Transverse colon (tissue), 4 donors: ENCODE results near the gene TMA7B.

Experiments
- CTCF ChIP-seq, 5 experiments: fragments of 200-600 bp in 3 of 5; fragments of 450-650 bp in 2 of 5; sonication (generic) in 3 of 5; IDR thresholded peaks; 1 replicate in 2 of 5; 2 replicates in 3 of 5; pipeline ENCODE4 v1.5.1; 2016 to 2017; ENCODE audit warnings: antibody characterized with exemption in 5 of 5, inconsistent platforms in 3 of 5, mild to moderate bottlenecking in 2 of 5, moderate library complexity in 1 of 5
- EP300 ChIP-seq: sonication (generic); formaldehyde crosslinking; IDR thresholded peaks from one replicate; pipeline ENCODE4 v1.6.1; 2017; ENCODE audit warnings: antibody characterized with exemption, low read depth
- POLR2A ChIP-seq: fragments of 450-650 bp; IDR thresholded peaks from one replicate; pipeline ENCODE4 v1.6.1; 2016; ENCODE audit warnings: antibody characterized with exemption, mild to moderate bottlenecking, moderate library complexity
- POLR2AphosphoS5 ChIP-seq, 3 donors: sonication (generic); formaldehyde crosslinking; IDR thresholded peaks; one replicate each; pipeline ENCODE4 v1.6.1; 2016; ENCODE audit warnings: antibody characterized with exemption in 3 of 3

GRCh38 chr22:40001106-40001505, 40.9 kb downstream of the TMA7B start:
- TF ChIP-seq POLR2AphosphoS5 (IDR thresholded peaks at IDR 0.05) (no peak), CTCF (IDR thresholded peaks at IDR 0.05) (no peak), POLR2A (no peak), EP300 (no peak)
